GM20431 (cell line): ENCODE results near the gene PDLIM7.

ENCODE experiments used
- in situ Hi-C: fragments of 300-500 bp; cut with MseI, MboI; formaldehyde crosslinking; loops from one replicate; pipeline ENCODE4 v1.15.0; 2020; ENCODE audit warnings: low sequenced_read_pairs; ENCODE audit not compliant: unreplicated experiment

The PDLIM7 gene

GRCh38 chr5:177508837-177509236, 11.4 kb upstream of the PDLIM7 start:
- in situ Hi-C loops, result no loop called here

GRCh38 chr5:177508221-177508611, 10.8 kb upstream of the PDLIM7 start:
- in situ Hi-C loops, result no loop called here

- in situ Hi-C loops, result no loop called here
Observed at GRCh38 chr5:177507596-177508220, 10.3 kb upstream of the PDLIM7 start.

GRCh38 chr5:177507165-177507564, 9.8 kb upstream of the PDLIM7 start:
- in situ Hi-C loops, result no loop called here

GRCh38 chr5:177505075-177505474, 7.7 kb upstream of the PDLIM7 start:
- in situ Hi-C loops, result no loop called here

GRCh38 chr5:177504086-177505056, 7.0 kb upstream of the PDLIM7 start:
- in situ Hi-C loops, result no loop called here

GRCh38 chr5:177503351-177504085, 6.1 kb upstream of the PDLIM7 start:
- in situ Hi-C loops, result no loop called here

GRCh38 chr5:177502886-177503285, 5.5 kb upstream of the PDLIM7 start:
- in situ Hi-C loops, result no loop called here

GRCh38 chr5:177501874-177502678, 4.7 kb upstream of the PDLIM7 start:
- in situ Hi-C loops, result no loop called here

- in situ Hi-C loops, result no loop called here
Observed at GRCh38 chr5:177500685-177501522, 3.5 kb upstream of the PDLIM7 start.

- in situ Hi-C loops, result no loop called here
Observed at GRCh38 chr5:177499842-177500241, 2.4 kb upstream of the PDLIM7 start.

- in situ Hi-C loops, result no loop called here
Observed at GRCh38 chr5:177498013-177498787, 796 bp upstream of the PDLIM7 start.

- in situ Hi-C loops, result no loop called here
Observed at GRCh38 chr5:177496727-177497291, 595 bp downstream of the PDLIM7 start.

- in situ Hi-C loops, result no loop called here
Observed at GRCh38 chr5:177496070-177496726, 1.2 kb downstream of the PDLIM7 start.

GRCh38 chr5:177495243-177496060, 2.0 kb downstream of the PDLIM7 start:
- in situ Hi-C loops, result no loop called here

GRCh38 chr5:177494346-177495195, 2.8 kb downstream of the PDLIM7 start:
- in situ Hi-C loops, result no loop called here
